GM12801 (cell line): Measurements from ENCODE around the gene SCOC.

Source experiments
- TF ChIP-seq, protein P1 (sequence below): IDR thresholded peaks from one replicate; pipeline ENCODE4 v1.5.1; 2011; ENCODE audit warnings: control low read depth; ENCODE audit not compliant: insufficient read length; ENCODE audit errors: extremely low read depth

The SCOC gene

DNA sequence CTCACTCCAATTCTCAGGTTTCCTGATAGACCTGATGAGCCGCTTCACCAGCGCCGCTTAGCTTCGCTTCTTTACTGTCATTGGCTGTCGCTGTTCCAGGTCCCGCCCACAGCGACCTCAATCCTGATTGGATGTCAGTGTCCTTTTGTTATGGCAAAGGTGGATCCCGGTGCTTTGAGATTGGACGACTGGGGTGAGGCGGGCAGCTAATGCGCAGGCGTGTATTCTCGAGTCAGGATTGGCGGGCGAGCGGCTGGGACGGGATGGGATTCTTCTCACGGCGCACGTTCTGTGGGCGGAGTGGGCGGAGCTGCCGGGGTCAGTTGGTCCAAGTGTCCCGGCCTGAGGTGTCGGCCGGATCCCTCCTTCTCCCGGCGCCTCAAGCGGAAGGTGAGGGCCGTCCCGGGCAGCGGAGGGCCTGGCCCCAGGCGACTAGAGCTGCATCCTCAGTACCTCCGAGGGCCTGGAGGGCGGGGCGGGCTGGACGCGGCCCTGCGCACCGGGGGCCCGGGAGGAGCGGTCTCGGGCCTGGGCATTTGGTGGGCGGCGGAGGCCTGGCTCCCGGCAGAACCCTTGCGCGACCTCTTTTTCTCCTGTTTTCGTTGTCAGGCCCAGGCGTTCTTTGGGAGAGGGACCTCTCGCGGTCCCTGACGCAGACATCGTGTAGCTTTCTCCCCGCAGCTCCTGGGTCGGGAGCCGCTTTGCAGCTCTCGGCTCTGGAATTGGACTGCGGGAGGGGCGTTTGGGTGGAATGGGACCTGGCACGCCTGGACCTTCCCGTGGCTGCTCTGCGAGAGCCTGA is at the start of gene SCOC:
SCOC (plus strand) TSS at position 319 of the 802 bp plus-strand sequence. CDS start 5,525 bp downstream, outside the sequence.
- TF ChIP-seq, protein P1, sequence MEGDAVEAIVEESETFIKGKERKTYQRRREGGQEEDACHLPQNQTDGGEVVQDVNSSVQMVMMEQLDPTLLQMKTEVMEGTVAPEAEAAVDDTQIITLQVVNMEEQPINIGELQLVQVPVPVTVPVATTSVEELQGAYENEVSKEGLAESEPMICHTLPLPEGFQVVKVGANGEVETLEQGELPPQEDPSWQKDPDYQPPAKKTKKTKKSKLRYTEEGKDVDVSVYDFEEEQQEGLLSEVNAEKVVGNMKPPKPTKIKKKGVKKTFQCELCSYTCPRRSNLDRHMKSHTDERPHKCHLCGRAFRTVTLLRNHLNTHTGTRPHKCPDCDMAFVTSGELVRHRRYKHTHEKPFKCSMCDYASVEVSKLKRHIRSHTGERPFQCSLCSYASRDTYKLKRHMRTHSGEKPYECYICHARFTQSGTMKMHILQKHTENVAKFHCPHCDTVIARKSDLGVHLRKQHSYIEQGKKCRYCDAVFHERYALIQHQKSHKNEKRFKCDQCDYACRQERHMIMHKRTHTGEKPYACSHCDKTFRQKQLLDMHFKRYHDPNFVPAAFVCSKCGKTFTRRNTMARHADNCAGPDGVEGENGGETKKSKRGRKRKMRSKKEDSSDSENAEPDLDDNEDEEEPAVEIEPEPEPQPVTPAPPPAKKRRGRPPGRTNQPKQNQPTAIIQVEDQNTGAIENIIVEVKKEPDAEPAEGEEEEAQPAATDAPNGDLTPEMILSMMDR: no peak

DNA sequence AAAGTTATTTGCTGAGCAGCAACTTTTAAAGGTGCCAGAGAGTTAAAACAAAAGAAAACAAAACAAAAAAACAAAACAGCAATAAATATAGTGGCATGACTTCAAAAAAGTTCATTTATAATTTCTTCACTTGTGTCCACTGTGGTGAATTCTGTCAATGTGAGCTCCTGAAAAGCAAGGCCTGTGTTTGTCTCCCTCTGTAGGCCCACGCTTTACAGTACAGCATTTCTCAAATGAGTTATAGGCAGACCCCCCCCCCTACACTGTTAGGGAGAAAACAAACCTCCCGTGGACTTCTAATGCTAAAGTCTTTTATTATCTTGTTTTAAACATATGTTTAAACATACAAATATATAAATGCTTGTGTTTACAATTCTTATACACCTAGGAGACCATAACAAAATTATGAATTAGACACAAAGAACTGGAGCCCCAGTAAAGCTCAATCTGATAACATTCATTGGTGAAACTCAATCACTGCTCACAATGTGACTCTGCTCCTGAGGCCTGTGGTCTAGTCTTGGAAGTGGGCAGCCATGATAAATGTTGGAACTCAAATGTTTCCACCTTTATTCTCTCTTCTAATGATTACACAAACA is 47.0 kb upstream of the SCOC start:
- TF ChIP-seq, protein P1: no peak

DNA sequence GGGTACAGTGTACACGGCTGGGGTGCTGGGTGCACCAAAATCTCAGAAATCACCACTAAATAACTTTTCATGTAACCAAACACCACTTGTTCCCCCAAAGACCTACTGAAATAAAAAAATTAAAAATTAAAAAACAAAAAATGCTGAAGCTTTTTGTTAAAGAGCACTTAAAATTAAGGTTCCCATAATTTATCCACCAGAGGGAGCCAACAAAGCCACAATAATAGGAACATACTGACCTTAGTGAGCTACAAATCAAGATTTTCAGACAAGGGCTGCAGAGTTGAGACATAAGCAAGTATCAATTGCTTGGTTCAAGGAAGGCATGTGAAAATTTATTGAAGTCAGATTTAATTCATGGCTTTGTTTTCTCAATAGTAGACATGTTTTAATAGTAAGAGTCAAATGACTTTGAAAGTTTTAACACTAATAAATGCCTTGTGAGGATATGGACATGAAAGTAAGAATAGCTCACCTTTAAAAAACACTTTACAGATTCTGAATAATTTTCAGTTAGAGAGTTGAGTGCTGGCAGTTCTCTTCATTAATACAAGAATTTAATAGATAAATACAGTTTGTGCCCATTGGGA is 43.0 kb upstream of the SCOC start:
- TF ChIP-seq, protein P1: no peak

DNA sequence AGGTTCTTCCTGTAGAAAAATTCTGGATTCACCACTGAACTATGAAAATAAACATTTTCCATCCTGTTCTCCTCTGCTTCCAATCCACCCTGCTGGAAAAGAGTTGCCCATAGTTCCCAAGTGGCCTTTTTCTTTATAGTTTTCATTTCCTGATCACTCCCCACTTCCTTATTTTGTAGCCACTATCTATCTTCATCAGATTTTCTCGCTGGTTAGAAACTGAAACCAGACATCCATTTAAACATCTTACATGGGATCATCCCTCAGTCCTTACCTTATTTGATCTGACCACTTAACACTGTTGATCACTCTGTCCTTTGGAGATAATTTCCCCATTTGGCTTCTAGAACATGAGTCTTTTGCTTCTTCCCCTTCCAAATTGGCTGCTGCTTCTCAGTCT is 42.2 kb upstream of the SCOC start:
- TF ChIP-seq, protein P1: no peak

DNA sequence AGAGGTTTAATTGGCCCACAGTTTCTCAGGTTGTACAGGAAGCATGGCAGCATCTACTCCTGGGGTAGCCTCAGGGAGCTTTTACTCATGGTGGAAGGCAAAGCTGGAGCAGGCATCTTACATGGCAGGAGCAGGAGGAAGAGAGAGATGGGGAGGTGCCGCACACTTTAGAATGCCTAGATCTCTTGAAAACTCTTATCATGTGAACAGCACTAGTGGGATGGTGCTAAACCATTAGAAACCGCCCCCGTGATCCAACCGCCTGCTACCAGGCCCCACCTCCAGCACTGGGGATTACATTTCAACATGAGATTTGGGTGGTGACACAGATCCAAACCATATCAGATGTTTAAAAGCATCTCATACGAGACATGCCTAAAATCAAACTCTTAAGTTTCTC is 41.6 kb upstream of the SCOC start:
- TF ChIP-seq, protein P1: no peak

DNA sequence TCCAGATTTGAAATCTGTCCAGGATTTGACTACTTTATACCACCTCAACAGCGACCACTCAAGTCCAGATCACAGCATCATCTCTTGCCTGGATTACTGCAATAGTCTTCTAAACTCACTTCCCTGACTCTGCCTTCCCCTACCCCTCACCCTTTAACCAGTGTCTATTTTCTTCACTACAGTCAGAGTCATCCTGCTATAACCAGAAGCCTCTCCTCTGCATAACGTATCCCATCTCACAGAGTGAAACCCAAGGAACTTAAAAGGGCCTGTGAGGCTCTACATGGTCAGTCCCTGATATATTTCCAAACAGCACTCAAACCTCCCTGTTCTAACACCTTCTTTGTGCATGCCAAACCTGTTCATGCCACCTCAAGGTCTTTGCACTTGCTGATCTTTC is 40.7 kb upstream of the SCOC start:
- TF ChIP-seq, protein P1: no peak

DNA sequence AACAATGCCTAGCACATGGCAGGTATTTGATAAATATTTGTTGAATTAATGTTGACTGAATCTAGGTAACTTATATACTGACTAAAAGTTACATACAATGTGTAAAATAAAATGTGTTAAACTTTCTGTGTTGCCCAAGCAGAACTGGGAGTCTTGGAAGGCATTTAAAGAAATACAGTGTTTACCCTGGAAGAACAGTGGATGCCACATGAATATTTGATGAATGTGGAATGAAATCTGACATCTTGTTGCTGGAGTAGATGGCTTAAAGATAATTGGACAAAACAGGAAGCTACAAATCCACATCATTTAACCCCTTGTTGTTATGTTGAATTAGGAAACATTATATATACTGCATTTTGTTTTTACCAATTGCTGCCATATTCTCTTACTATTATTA is 39.9 kb upstream of the SCOC start:
- TF ChIP-seq, protein P1: no peak
